HG02610 (cell line): Measurements from ENCODE around the gene LRRC8D.
A peak's percentile ranks its signal among the peaks of the same experiment; 100 is the strongest.

Experiments used
- ATAC-seq: cut with Tn5 transposase; IDR thresholded peaks from one replicate; pipeline ENCODE4 v1.9.1; 2021; ENCODE audit warnings: mild to moderate bottlenecking, moderate library complexity; ENCODE audit not compliant: unreplicated experiment

Gene LRRC8D

GRCh38 chr1:89953131-89953626 is 132.3 kb downstream of the LRRC8D start:
- ATAC-seq, result peak; percentile 66

- no peak for ATAC-seq
Observed at GRCh38 chr1:89953929-89954328, 133.1 kb downstream of the LRRC8D start.

GRCh38 chr1:89954401-89954800 is 133.6 kb downstream of the LRRC8D start:
- no peak for ATAC-seq

GRCh38 chr1:89955311-89956205 is 134.7 kb downstream of the LRRC8D start:
- ATAC-seq, result no peak

- ATAC-seq, result no peak
Observed at GRCh38 chr1:89957107-89957506, 136.3 kb downstream of the LRRC8D start.

- no peak for ATAC-seq
Observed at GRCh38 chr1:89958851-89959654, 138.2 kb downstream of the LRRC8D start.

- no peak for ATAC-seq
Observed at GRCh38 chr1:89959719-89960118, 138.9 kb downstream of the LRRC8D start.

GRCh38 chr1:89962024-89962741 is 141.4 kb downstream of the LRRC8D start:
- ATAC-seq, result peak; percentile 64

- no peak for ATAC-seq
Observed at GRCh38 chr1:89962742-89963075, 141.9 kb downstream of the LRRC8D start.

- no peak for ATAC-seq
Observed at GRCh38 chr1:89965193-89965768, 144.4 kb downstream of the LRRC8D start.

GRCh38 chr1:89966656-89967055 is 145.8 kb downstream of the LRRC8D start:
- no peak for ATAC-seq

- peak; percentile 80 for ATAC-seq
Observed at GRCh38 chr1:89971600-89971999, 150.8 kb downstream of the LRRC8D start.

GRCh38 chr1:89972024-89972423 is 151.2 kb downstream of the LRRC8D start:
- ATAC-seq, result no peak

GRCh38 chr1:89973471-89974127 is 152.8 kb downstream of the LRRC8D start:
- no peak for ATAC-seq

- no peak for ATAC-seq
Observed at GRCh38 chr1:89974256-89974655, 153.4 kb downstream of the LRRC8D start.

- ATAC-seq, result no peak
Observed at GRCh38 chr1:89974696-89975470, 154.1 kb downstream of the LRRC8D start.

GRCh38 chr1:89975540-89976125 is 154.8 kb downstream of the LRRC8D start:
- no peak for ATAC-seq

- no peak for ATAC-seq
Observed at GRCh38 chr1:89978755-89979154, 157.9 kb downstream of the LRRC8D start.

- ATAC-seq, result no peak
Observed at GRCh38 chr1:89980605-89981004, 159.8 kb downstream of the LRRC8D start.
